ENCODE data around the gene PTPRN2. TPM values are rescaled to one million over a fixed set of nuclear protein-coding genes. Genes with fewer than 3 reads are reported as not detected.

Gene PTPRN2
- total and polyA plus RNA-seq, 2 donors from 2014 or later = 4.8 to 6.2 TPM

- Histone ChIP-seq H3K27me3 (ENCODE audit: control insufficient read depth, insufficient read depth, low read length) (no peaks in the 10 kb centered on the region), H3K4me3 (ENCODE audit: low read length in 3 of 3) (no peak overlapping the region), H3K27ac (ENCODE audit: low read depth in 2 of 2, low read length in 2 of 2) (no peak overlapping the region), H3K9ac (ENCODE audit: low read length in 3 of 3) (no peak overlapping the region), H3K4me1 (ENCODE audit: control insufficient read depth in 2 of 3, insufficient read depth in 2 of 3, low read depth in 1 of 3, low read length in 3 of 3) (no peaks in the 10 kb centered on the region), H3K9me3 (ENCODE audit: control insufficient read depth in 2 of 3, insufficient read depth in 1 of 3, low read length in 3 of 3) (peaks cover 0 to 13% (median 0%) of the 10 kb centered on the region in 3 donors), H3K36me3 (ENCODE audit: control insufficient read depth in 2 of 3, insufficient read depth in 3 of 3, low read length in 3 of 3) (no peaks in the 10 kb centered on the region)
- DNase-seq (no peak), FAIRE-seq (no peak)
- TF ChIP-seq CTCF (IDR thresholded peaks at IDR 0.05; ENCODE audit: borderline replicate concordance, extremely low read depth, insufficient read depth) = no peak
- intact Hi-C loops (cut with DNase I) = no loop called here
Observed at GRCh38 chr7:158145370-158145769, 442.3 kb downstream of the PTPRN2 start.

GRCh38 chr7:158143196-158144120, 444.2 kb downstream of the PTPRN2 start:
- no peak for TF ChIP-seq CTCF (IDR thresholded peaks at IDR 0.05; ENCODE audit: borderline replicate concordance, extremely low read depth, insufficient read depth)
- intact Hi-C loops (cut with DNase I) = no loop called here

GRCh38 chr7:158142657-158143056, 445.0 kb downstream of the PTPRN2 start:
- no peak overlapping the region for H3K4me3 ChIP-seq (ENCODE audit: low read length in 3 of 3)
- DNase-seq (peak in 1 of 5 donors; percentile 14), FAIRE-seq (no peak)
- H3K27me3 ChIP-seq (ENCODE audit: control insufficient read depth, insufficient read depth, low read length) = no peaks in the 10 kb centered on the region
- H3K36me3 ChIP-seq (ENCODE audit: control insufficient read depth in 2 of 3, insufficient read depth in 3 of 3, low read length in 3 of 3) = no peaks in the 10 kb centered on the region
- H3K9me3 ChIP-seq (ENCODE audit: control insufficient read depth in 2 of 3, insufficient read depth in 1 of 3, low read length in 3 of 3) = peaks cover 0 to 6% (median 0%) of the 10 kb centered on the region in 3 donors
- TF ChIP-seq CTCF (IDR thresholded peaks at IDR 0.05; ENCODE audit: borderline replicate concordance, extremely low read depth, insufficient read depth) = no peak
- intact Hi-C loops (cut with DNase I) = no loop called here
- no peak overlapping the region for H3K9ac ChIP-seq (ENCODE audit: low read length in 3 of 3)
- H3K27ac ChIP-seq (ENCODE audit: low read depth in 2 of 2, low read length in 2 of 2) = no peak overlapping the region
- no peaks in the 10 kb centered on the region for H3K4me1 ChIP-seq (ENCODE audit: control insufficient read depth in 2 of 3, insufficient read depth in 2 of 3, low read depth in 1 of 3, low read length in 3 of 3)

More at GRCh38 chr7:158143196-158144120, 444.2 kb downstream of the PTPRN2 start:
- DNase-seq (peak in 1 of 5 donors; percentile 60), FAIRE-seq (no peak)
- no peak overlapping the region for H3K27ac ChIP-seq (ENCODE audit: low read depth in 2 of 2, low read length in 2 of 2)
- H3K4me1 ChIP-seq (ENCODE audit: control insufficient read depth in 2 of 3, insufficient read depth in 2 of 3, low read depth in 1 of 3, low read length in 3 of 3) = no peaks in the 10 kb centered on the region
- no peak overlapping the region for H3K9ac ChIP-seq (ENCODE audit: low read length in 3 of 3)
- H3K9me3 ChIP-seq (ENCODE audit: control insufficient read depth in 2 of 3, insufficient read depth in 1 of 3, low read length in 3 of 3) = peaks cover 0 to 10% (median 0%) of the 10 kb centered on the region in 3 donors
- no peak overlapping the region for H3K4me3 ChIP-seq (ENCODE audit: low read length in 3 of 3)
- H3K27me3 ChIP-seq (ENCODE audit: control insufficient read depth, insufficient read depth, low read length) = no peaks in the 10 kb centered on the region
- no peaks in the 10 kb centered on the region for H3K36me3 ChIP-seq (ENCODE audit: control insufficient read depth in 2 of 3, insufficient read depth in 3 of 3, low read length in 3 of 3)

Measured in kidney (tissue), 14 donors.